Measurements from ENCODE around the gene LDHB. TPM values are rescaled to one million over a fixed set of nuclear protein-coding genes. Genes with fewer than 3 reads are reported as not detected.
"Not testable (repeated sequence)": the region's sequence is repeated elsewhere in the genome, so short reads cannot be mapped to it uniquely, and the experiment has no call there.

The LDHB gene
- total RNA-seq, 2 experiments from 2014 or later: 819 to 1,195 TPM

- Mint-ChIP-seq H3K27me3 (peaks cover 10% of the 10 kb centered on the region), H3K9me3 (no peaks in the 10 kb centered on the region), H3K27ac (no peak overlapping the region), H3K4me1 (no peaks in the 10 kb centered on the region), H3K4me3 (no peak overlapping the region), H3K36me3 (ENCODE audit: low read depth) (no peaks in the 10 kb centered on the region)
- CTCF ChIA-PET: no interaction called here
- DNase-seq: no peak
- POLR2A ChIA-PET: no interaction called here
Observed at GRCh38 chr12:21599143-21599999, 58.3 kb downstream of the LDHB start.

GRCh38 chr12:21598651-21599050 lies 59.0 kb downstream of the LDHB start:
- H3K9me3 Mint-ChIP-seq: no peaks in the 10 kb centered on the region
- H3K27me3 Mint-ChIP-seq: peaks cover 10% of the 10 kb centered on the region
- no peak overlapping the region for H3K27ac Mint-ChIP-seq
- no peaks in the 10 kb centered on the region for H3K36me3 Mint-ChIP-seq (ENCODE audit: low read depth)
- POLR2A ChIA-PET: no interaction called here
- no peaks in the 10 kb centered on the region for H3K4me1 Mint-ChIP-seq
- no peak overlapping the region for H3K4me3 Mint-ChIP-seq
- no peak for DNase-seq
- CTCF ChIA-PET: no interaction called here

DNA sequence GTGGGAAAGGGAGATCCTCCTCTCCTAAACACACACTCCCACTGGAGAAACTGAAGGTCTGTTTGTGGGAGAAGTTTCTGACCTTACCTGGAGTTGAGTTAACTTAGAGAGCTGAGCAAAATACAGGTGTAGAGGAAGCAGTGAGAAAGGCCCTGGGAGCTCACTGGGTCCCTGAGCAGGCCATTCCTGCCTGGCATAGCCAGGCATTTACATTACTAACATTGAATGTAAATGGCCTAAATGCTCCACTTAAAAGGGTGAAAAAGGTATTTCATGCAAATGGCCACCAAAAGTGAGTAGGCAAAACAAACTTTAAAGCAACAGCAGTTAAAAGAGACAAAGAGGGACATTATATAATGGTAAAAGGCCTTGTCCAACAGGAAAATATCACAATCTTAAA lies 62.3 kb downstream of the LDHB start:
- H3K9me3 Mint-ChIP-seq: peaks cover 15% of the 10 kb centered on the region
- POLR2A ChIA-PET; H3K27me3 Mint-ChIP-seq; H3K36me3 Mint-ChIP-seq (ENCODE audit: low read depth); H3K4me3 Mint-ChIP-seq; CTCF ChIA-PET; H3K27ac Mint-ChIP-seq; H3K4me1 Mint-ChIP-seq; DNase-seq: not testable (repeated sequence)

DNA sequence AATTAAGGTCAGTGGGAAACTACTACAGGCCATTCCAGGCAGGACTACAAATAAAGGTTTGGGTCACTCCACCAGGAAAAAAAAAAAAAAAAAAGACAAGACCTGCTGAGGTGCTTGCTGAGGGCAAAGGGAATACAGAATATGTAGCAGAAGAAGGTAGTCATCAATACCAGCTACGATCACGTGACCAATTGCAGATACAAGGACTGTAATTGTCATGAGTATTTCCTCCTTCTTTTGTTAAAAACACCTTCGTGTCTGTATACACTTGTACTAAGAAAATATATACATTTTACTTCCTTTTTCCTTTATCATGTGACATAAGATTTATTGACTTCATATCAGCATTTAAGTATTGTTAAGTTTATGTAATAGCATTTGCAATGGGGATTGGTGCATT lies 72.2 kb downstream of the LDHB start:
- Mint-ChIP-seq H3K36me3 (ENCODE audit: low read depth) (no peaks in the 10 kb centered on the region), H3K9me3 (peaks cover 15% of the 10 kb centered on the region)
- DNase-seq: no peak

More for the DNA sequence above, 72.2 kb downstream of the LDHB start:
- no peak overlapping the region for H3K4me3 Mint-ChIP-seq
- ChIA-PET POLR2A (no interaction called here), CTCF (no interaction called here)
- H3K4me1 Mint-ChIP-seq: no peaks in the 10 kb centered on the region
- H3K27ac Mint-ChIP-seq: no peak overlapping the region
- peaks cover 2% of the 10 kb centered on the region for H3K27me3 Mint-ChIP-seq

Other genes starting within 250 kb of the LDHB start
- 10 to 100 TPM; 24.2 to 25.3 TPM for gene PYROXD1, start 220.2 kb downstream of the LDHB start, total RNA-seq
- 10 to 100 TPM; 88.3 to 95.8 TPM for gene RECQL, start 156.2 kb downstream of the LDHB start, total RNA-seq
- 10 to 100 TPM; 40.7 to 45.6 TPM for gene GOLT1B, start 156.1 kb downstream of the LDHB start, total RNA-seq
- under 1 TPM in 1 of 2 experiments, not detected in 1; 0.12 TPM for gene SPX, start 131.5 kb downstream of the LDHB start, total RNA-seq
- gene GYS2, start 53.0 kb downstream of the LDHB start, total RNA-seq: not detected
- gene KCNJ8, start 116.9 kb upstream of the LDHB start, total RNA-seq: not detected